Coronary artery (tissue), 2 donors: ENCODE results near the gene PXYLP1.
"Not testable (repeated sequence)": the region's sequence is repeated elsewhere in the genome, so short reads cannot be mapped to it uniquely, and the experiment has no call there.

Experiments used
- DNase-seq: peaks from one replicate; pipeline ENCODE4 v3.0.0-alpha.2; 2017; ENCODE audit warnings: low spot score
- H3K27ac ChIP-seq, 2 donors: fragments of 200-600 bp; sonication (generic); one replicate each; pipeline ENCODE4 v1.5.1; 2016 to 2019
- H3K4me3 ChIP-seq: fragments of 200-600 bp; sonication (generic); 2 replicates; pipeline ENCODE4 v1.5.1; 2016; ENCODE audit warnings: mild to moderate bottlenecking, moderate library complexity
- CTCF ChIP-seq: fragments of 200-600 bp; sonication (generic); IDR thresholded peaks from one replicate; pipeline ENCODE4 v1.5.1; 2019; ENCODE audit warnings: antibody characterized with exemption

The PXYLP1 gene

GRCh38 chr3:141201122-141201521 is 30.5 kb upstream of the PXYLP1 start:
- Histone ChIP-seq H3K4me3 (no peak overlapping the region), H3K27ac (no peak overlapping the region)
- no peak for TF ChIP-seq CTCF
- no peak for DNase-seq

- Histone ChIP-seq H3K27ac (no peak overlapping the region), H3K4me3 (no peak overlapping the region)
- DNase-seq, result no peak
- no peak for TF ChIP-seq CTCF
Observed at GRCh38 chr3:141202682-141203081, 28.9 kb upstream of the PXYLP1 start.

- Histone ChIP-seq H3K27ac (no peak overlapping the region), H3K4me3 (no peak overlapping the region)
- DNase-seq, result no peak
- no peak for TF ChIP-seq CTCF
Observed at GRCh38 chr3:141203866-141204265, 27.8 kb upstream of the PXYLP1 start.

GRCh38 chr3:141204343-141204742 is 27.3 kb upstream of the PXYLP1 start:
- Histone ChIP-seq H3K4me3 (no peak overlapping the region), H3K27ac (no peak overlapping the region)
- DNase-seq, result no peak
- TF ChIP-seq CTCF, result no peak

GRCh38 chr3:141211306-141211705 is 20.3 kb upstream of the PXYLP1 start:
- H3K4me3 ChIP-seq, DNase-seq, H3K27ac ChIP-seq: not testable (repeated sequence)

- no peak for DNase-seq
- Histone ChIP-seq H3K27ac (no peak overlapping the region), H3K4me3 (no peak overlapping the region)
- no peak for TF ChIP-seq CTCF
Observed at GRCh38 chr3:141212101-141212500, 19.5 kb upstream of the PXYLP1 start.

- no peak overlapping the region for H3K27ac ChIP-seq
- H3K4me3 ChIP-seq, result no peak overlapping the region
- TF ChIP-seq CTCF, result no peak
- DNase-seq, result no peak
Observed at GRCh38 chr3:141212555-141212954, 19.1 kb upstream of the PXYLP1 start.

GRCh38 chr3:141216975-141217374 is 14.7 kb upstream of the PXYLP1 start:
- no peak for TF ChIP-seq CTCF
- Histone ChIP-seq H3K4me3 (no peak overlapping the region), H3K27ac (no peak overlapping the region)
- no peak for DNase-seq
